Mesothelial cell of epicardium (in vitro differentiated cells): ENCODE data around the gene ENTPD6. TPM values are rescaled to one million over a fixed set of nuclear protein-coding genes. Genes with fewer than 3 reads are reported as not detected.

ENCODE experiments used
- DNase-seq, 2 experiments: peaks; one replicate each; pipeline ENCODE4 v3.0.0; 2021; ENCODE audit warnings: low spot score in 2 of 2; ENCODE audit not compliant: unreplicated experiment in 2 of 2
- H3K27ac Mint-ChIP-seq: 2 replicates; pipeline ENCODE4 v1.8.0; 2021; ENCODE audit warnings: mixed read lengths
- H3K27me3 Mint-ChIP-seq: 2 replicates; pipeline ENCODE4 v1.8.0; 2021; ENCODE audit warnings: low read depth, mixed read lengths
- H3K36me3 Mint-ChIP-seq: 2 replicates; pipeline ENCODE4 v1.8.0; 2021; ENCODE audit warnings: mixed read lengths
- H3K4me1 Mint-ChIP-seq: 2 replicates; pipeline ENCODE4 v1.8.0; 2021; ENCODE audit warnings: mixed read lengths
- H3K4me3 Mint-ChIP-seq: 2 replicates; pipeline ENCODE4 v1.8.0; 2021; ENCODE audit warnings: mild to moderate bottlenecking, moderate library complexity, mixed read lengths
- H3K9me3 Mint-ChIP-seq: 2 replicates; pipeline ENCODE4 v1.8.0; 2021; ENCODE audit warnings: mixed read lengths
- total RNA-seq: library from RNA; stranded (reverse); gene quantifications from 3 replicates; pipeline ENCODE4 v1.2.1, GENCODE V29; 2021
- TF ChIP-seq, protein P1 (sequence below): fragments of 200-600 bp; sonication (generic); IDR thresholded peaks from one replicate; pipeline ENCODE4 v1.5.0; 2021; ENCODE audit warnings: antibody characterized with exemption; ENCODE audit not compliant: unreplicated experiment

ENTPD6 gene
- total RNA-seq, 1 donor from 2014 or later: 59.3 TPM

DNA sequence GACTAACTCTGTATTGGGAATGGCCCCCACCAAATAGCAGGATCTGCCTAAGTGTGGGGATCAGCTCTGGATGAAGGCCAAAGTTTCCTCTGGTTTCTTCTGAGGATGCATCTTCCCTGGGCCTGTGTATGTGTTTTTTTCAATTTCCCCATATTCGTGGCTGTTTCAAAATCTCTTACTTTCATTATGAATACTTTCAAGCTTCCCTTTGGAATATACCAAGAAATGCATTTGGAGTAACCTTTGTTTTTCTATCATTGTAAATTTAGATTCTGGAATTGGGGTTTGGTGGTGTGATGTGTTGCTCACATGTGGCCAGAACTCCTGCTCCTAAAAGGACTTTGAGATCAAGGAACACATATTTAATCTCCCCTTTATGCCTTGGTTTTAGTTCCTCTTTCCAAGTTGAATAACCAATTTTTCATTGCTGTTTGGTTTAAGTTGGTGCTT is 8.4 kb downstream of the ENTPD6 start:
- no peak overlapping the region for H3K4me3 Mint-ChIP-seq
- peaks cover 11% of the 10 kb centered on the region for H3K9me3 Mint-ChIP-seq
- no peak for DNase-seq
- TF ChIP-seq, protein P1, sequence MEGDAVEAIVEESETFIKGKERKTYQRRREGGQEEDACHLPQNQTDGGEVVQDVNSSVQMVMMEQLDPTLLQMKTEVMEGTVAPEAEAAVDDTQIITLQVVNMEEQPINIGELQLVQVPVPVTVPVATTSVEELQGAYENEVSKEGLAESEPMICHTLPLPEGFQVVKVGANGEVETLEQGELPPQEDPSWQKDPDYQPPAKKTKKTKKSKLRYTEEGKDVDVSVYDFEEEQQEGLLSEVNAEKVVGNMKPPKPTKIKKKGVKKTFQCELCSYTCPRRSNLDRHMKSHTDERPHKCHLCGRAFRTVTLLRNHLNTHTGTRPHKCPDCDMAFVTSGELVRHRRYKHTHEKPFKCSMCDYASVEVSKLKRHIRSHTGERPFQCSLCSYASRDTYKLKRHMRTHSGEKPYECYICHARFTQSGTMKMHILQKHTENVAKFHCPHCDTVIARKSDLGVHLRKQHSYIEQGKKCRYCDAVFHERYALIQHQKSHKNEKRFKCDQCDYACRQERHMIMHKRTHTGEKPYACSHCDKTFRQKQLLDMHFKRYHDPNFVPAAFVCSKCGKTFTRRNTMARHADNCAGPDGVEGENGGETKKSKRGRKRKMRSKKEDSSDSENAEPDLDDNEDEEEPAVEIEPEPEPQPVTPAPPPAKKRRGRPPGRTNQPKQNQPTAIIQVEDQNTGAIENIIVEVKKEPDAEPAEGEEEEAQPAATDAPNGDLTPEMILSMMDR: no peak
- H3K4me1 Mint-ChIP-seq: peaks cover 9% of the 10 kb centered on the region
- H3K27me3 Mint-ChIP-seq: no peaks in the 10 kb centered on the region
- no peak overlapping the region for H3K27ac Mint-ChIP-seq
- peaks cover 12% of the 10 kb centered on the region for H3K36me3 Mint-ChIP-seq

DNA sequence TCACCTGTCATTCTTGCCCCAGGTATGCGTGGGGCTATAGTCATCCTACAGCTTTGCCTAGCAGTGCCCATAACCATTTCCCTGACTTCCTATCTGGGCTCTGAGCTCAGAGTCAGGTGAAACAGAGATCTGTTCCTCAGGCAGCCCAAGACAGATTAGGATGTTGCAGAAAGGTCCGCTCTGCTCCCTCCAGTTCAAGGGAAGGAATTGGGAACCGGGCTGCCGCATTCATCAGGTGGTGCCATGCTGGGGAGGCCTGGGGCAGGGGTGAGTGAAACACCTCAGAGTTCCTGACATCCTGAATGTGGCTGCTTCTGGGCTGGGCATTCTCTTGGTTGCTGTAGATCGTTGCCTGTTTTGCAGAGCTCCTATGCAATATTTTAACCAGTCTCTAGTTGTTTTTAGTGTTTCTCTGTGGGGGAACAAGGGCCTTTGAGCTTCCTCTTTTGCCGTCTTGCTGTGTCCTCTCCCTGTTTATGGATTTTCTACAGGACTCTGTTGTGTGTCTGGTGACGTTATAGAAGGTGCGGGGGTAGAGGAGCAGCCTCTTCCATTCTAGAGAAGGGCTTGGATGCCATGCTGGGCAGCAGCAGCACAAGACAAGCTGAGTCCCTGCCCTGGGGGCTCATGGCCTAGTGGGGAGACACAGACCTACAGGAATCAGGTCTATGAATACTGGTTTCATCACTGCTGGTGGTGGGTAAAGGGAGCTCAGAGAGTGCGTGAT is 9.2 kb downstream of the ENTPD6 start:
- peak overlapping the region; percentile 31 for H3K27ac Mint-ChIP-seq
- peaks cover 15% of the 10 kb centered on the region for H3K36me3 Mint-ChIP-seq
- no peaks in the 10 kb centered on the region for H3K27me3 Mint-ChIP-seq
- TF ChIP-seq, protein P1: no peak
- peaks cover 11% of the 10 kb centered on the region for H3K9me3 Mint-ChIP-seq
- no peak for DNase-seq
- H3K4me3 Mint-ChIP-seq: no peak overlapping the region
- H3K4me1 Mint-ChIP-seq: peaks cover 7% of the 10 kb centered on the region

DNA sequence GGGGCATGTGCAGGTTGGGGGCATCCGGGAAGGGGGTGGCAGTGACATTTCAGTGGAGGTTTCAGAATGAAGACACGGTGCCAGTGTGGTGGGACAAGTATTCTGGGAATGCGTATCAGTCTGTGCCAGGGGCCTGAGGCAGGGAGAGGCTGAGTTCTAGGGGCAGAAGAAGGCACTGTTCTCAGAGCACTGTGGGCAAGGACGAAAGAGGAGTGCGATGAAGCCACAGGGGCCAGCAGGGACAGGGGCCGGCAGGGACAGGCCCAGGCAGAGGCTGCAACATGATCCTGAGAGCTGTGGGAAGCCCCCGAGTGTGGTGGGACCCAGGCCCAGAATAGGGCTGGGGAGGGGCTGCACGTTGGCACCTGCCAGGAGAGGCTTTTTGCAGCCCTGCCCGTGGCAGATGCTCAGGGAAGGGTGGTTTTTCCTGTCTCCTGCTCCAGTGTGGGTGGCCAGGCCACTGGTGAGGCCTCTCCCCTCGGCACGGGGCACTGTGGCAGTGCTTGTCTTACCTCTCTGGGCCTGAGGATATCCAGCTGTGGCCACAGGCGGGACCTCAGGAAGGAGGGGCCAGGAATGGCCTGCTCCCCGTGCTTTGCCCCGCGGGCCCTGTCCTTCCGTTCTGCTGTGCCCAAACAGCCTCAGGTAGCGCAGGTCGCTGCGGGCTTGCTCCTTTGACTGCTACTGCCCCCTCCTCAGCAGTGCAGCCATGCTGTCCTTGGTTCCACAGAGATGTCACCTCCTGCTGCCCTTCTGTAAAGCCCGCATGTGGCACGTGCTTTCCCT is 10.0 kb downstream of the ENTPD6 start:
- H3K4me3 Mint-ChIP-seq: no peak overlapping the region
- H3K9me3 Mint-ChIP-seq: peaks cover 11% of the 10 kb centered on the region
- H3K36me3 Mint-ChIP-seq: peaks cover 17% of the 10 kb centered on the region
- TF ChIP-seq, protein P1: no peak
- H3K27ac Mint-ChIP-seq: peak overlapping the region; percentile 31
- no peaks in the 10 kb centered on the region for H3K27me3 Mint-ChIP-seq
- DNase-seq: no peak
- peaks cover 7% of the 10 kb centered on the region for H3K4me1 Mint-ChIP-seq

DNA sequence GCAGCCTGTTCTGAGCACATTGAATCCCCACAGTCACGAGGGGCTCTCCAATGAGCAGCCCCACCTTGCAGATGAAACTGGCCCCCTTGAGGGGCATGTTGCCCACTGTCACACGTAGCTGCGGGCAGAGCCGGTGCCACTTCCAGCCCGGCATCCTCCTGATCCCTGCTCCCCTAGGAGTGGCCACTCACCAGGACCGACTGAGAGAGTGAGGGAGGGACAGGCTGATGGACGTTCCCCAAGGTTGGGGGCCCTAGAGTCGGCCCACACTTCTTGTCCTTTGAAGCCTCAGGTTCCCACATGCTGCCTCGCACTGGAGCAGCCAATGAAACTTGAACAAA is 10.5 kb downstream of the ENTPD6 start:
- Mint-ChIP-seq H3K27ac (no peak overlapping the region), H3K9me3 (peaks cover 11% of the 10 kb centered on the region)

DNA sequence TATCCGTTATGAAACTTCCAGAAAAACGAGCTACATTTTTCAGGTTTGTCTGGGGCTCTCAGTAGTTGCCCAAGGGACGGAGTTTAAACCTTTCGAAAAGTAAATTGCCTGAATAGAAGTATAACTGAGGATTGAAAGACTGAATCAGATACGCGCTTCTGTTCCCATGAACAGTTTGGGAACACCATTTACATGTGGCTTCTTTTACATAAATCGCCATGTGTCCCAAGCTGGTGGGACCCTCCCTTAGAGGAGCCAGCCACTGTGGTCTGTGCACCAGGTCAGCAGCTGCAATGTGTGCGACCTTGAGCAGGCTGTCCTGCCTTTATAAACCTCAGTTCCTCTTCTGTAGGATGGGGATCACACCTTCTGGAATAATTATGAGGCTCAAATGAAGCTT is 11.0 kb downstream of the ENTPD6 start:
- Mint-ChIP-seq H3K9me3 (peaks cover 11% of the 10 kb centered on the region), H3K27me3 (no peaks in the 10 kb centered on the region), H3K4me1 (peaks cover 7% of the 10 kb centered on the region), H3K27ac (no peak overlapping the region), H3K4me3 (no peak overlapping the region), H3K36me3 (peaks cover 21% of the 10 kb centered on the region)
- TF ChIP-seq, protein P1: no peak
- no peak for DNase-seq

More for the DNA sequence above, 10.5 kb downstream of the ENTPD6 start:
- Mint-ChIP-seq H3K27me3 (no peaks in the 10 kb centered on the region), H3K4me3 (no peak overlapping the region), H3K36me3 (peaks cover 17% of the 10 kb centered on the region), H3K4me1 (peaks cover 7% of the 10 kb centered on the region)
- TF ChIP-seq, protein P1: no peak
- no peak for DNase-seq
